Endothelial cell of hepatic sinusoid (primary cell): ENCODE measurements around the gene PRR3.

Experiments used
- in situ Hi-C: cut with HindIII; loops from 2 replicates; pipeline ENCODE4 v1.10.0; 2017; ENCODE audit warnings: low sequenced_read_pairs

The PRR3 gene

DNA sequence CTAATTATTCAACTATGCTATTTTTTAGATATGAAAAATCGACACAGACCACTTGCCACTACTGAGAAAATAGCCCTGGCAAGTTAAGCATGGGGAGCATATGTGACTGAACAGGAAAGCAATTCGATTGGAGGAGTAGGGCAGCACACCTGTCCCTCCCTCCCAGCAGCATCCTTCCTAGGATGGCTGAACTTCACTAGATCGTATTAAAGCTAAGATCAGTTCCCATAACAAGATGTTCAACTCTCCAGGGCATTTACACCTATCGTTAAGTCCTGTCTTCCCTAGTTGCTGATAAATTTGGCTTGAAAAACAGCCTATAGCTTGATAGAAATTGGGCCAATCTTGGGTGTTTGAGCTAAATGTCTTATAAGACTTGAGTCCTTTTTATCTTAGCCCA is 53.0 kb downstream of the PRR3 start:
- in situ Hi-C loops: loop anchor here (5.0 kb wide), 3 partner anchors 48 to 107 kb away; partner anchors contain the start of gene MDC1

DNA sequence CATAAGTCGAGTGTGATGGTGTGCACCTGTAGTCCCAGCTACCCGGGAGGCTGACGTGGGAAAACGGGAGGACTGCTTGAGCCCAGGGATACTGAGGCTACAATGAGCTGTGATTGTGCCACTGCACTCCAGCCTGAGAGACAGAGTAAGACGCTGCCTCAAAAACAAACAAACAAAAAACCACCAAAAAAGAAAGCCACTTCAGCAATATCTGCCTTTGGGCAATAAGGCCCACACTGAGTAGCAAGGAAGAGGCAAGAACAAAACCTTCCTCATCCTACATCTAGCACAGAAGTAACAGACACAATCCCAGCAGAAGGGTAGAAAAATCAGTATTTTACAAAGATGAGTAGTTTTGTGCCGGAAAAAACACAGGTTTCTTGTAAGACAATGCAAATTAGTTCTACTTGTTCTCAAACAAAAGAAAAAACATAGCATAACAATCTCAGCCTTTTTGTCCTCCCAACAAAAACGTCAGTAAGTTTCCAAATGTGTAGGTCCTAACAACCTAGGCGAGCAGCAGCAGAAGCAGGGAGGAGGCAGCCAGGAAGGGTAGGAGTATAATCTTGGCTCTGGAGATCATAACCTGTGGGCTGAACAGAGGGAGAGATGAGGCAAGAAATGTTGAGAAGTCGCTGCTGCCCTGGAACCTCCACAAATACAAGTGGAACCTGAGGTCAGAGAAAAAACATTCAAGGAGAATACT is 54.2 kb downstream of the PRR3 start:
- in situ Hi-C loops: loop anchor here (5.0 kb wide), 3 partner anchors 49 to 106 kb away; partner anchors contain the start of gene MDC1

DNA sequence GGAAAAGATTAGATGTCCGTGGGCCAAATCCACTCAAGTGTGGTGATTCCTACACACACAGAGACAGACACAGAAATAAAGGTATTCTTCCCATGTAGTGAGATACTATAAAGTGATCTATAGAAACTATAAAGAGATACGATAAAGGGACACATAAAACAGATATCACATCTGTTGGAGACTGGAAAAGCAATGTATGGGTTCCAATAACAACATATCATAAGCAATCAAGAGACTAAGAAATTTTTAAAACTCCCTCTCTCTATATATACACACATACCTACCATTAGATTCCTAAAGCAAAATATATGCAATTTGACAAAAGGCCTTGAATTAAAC is 54.7 kb downstream of the PRR3 start:
- in situ Hi-C loops: loop anchor here (5.0 kb wide), 3 partner anchors 50 to 105 kb away; partner anchors contain the start of gene MDC1

DNA sequence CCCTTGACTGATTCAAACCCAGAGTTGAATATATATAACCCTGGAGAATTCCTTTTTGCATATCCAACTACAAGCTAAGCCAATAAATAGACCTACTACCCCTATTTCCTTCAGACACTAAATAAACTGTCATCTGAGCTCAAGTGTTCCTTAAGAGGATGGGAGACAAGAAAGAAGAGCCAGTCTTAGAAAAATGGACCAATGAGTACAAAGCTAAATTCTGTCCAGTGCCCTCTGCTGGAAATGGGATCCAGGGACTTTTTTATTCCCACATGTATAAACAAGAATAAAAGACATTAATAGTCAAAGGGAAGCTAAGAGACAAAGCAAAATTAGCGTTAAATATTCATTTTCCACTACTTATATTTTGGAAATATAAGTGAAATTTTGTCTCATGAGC is 55.1 kb downstream of the PRR3 start:
- in situ Hi-C loops: loop anchor here (5.0 kb wide), 3 partner anchors 50 to 105 kb away; partner anchors contain the start of gene MDC1

DNA sequence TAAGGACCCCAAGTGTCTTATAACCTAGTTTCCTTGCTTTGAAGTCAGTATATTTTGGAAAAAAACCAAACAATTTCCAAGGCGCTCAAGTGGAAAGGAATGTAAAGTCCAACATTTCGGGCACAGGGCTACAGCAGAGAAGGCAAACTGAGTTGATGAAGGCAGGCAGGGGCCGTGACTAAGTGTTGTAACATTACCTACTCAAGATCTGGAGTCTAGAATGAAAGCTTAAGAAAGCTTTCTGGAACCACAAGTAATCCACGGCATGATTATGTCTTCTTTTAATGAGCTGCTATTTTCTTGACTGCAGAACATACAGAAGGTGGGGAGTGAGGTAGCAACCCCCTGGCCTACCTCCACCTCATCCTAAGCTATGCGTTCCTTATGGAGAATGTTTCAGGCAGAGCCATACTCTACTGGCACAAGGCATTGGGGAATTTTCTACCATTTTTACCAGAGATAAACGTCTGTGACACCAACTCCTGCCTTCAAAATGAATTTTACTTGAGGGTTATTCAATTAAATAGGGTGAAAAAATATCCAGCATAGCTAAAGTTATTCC is 55.7 kb downstream of the PRR3 start:
- in situ Hi-C loops: loop anchor here (5.0 kb wide), 3 partner anchors 50 to 105 kb away; partner anchors contain the start of gene MDC1
